Neuronal stem cell (in vitro differentiated cells): ENCODE measurements around the gene C2orf68.
A peak's percentile ranks its signal among the peaks of the same experiment; 100 is the strongest.

Experiments used
- DNase-seq: peaks from one replicate; pipeline ENCODE4 v3.0.0-alpha.2; 2013; ENCODE audit warnings: low spot score
- H2AFZ ChIP-seq: one replicate; pipeline ENCODE4 v1.6.1; 2013; ENCODE audit warnings: mild to moderate bottlenecking, low read length, inconsistent platforms
- H2AK5ac ChIP-seq: 2 replicates; pipeline ENCODE4 v1.6.1; 2013; ENCODE audit warnings: low read depth, mild to moderate bottlenecking, inconsistent platforms, low read length, moderate library complexity, mixed read lengths
- H2BK120ac ChIP-seq: 2 replicates; pipeline ENCODE4 v1.6.1; 2013; ENCODE audit warnings: low read depth, mild to moderate bottlenecking, inconsistent platforms, low read length, moderate library complexity, mixed read lengths
- H2BK12ac ChIP-seq: one replicate; pipeline ENCODE4 v1.6.1; 2013; ENCODE audit warnings: low read length, inconsistent platforms
- H2BK15ac ChIP-seq: 2 replicates; pipeline ENCODE4 v1.6.1; 2013; ENCODE audit warnings: mild to moderate bottlenecking, low read length, inconsistent platforms, mixed read lengths
- H2BK5ac ChIP-seq: one replicate; pipeline ENCODE4 v1.6.1; 2013; ENCODE audit warnings: inconsistent platforms, mild to moderate bottlenecking, low read length, moderate library complexity
- H3K14ac ChIP-seq: one replicate; pipeline ENCODE4 v1.6.1; 2013; ENCODE audit warnings: low read length, inconsistent platforms
- H3K18ac ChIP-seq: 2 replicates; pipeline ENCODE4 v1.6.1; 2013; ENCODE audit warnings: low read length, inconsistent platforms
- H3K23ac ChIP-seq: 2 replicates; pipeline ENCODE4 v1.6.1; 2013; ENCODE audit warnings: low read depth, mild to moderate bottlenecking, mixed read lengths, low read length, inconsistent platforms; ENCODE audit not compliant: poor library complexity
- H3K27ac ChIP-seq: replicated peaks from 3 replicates; pipeline ENCODE4 v1.5.1; 2013; ENCODE audit warnings: low read length, inconsistent platforms
- H3K27me3 ChIP-seq, 3 experiments: 2 replicates each; pipeline ENCODE4 v1.6.1; 2013; ENCODE audit warnings: low read length in 3 of 3, mild to moderate bottlenecking in 2 of 3, inconsistent platforms in 1 of 3, low read depth in 1 of 3, mixed read lengths in 1 of 3, moderate library complexity in 1 of 3; ENCODE audit not compliant: control insufficient read depth in 3 of 3, insufficient read depth in 3 of 3
- H3K36me3 ChIP-seq, 2 donors: replicated peaks in 1 of 2; 2 replicates each; pipeline ENCODE4 v1.6.1; 2013; ENCODE audit warnings: low read length in 2 of 2; ENCODE audit not compliant: control insufficient read depth in 2 of 2, insufficient read depth in 2 of 2
- H3K4ac ChIP-seq: 2 replicates; pipeline ENCODE4 v1.6.1; 2013; ENCODE audit warnings: inconsistent platforms, mild to moderate bottlenecking, low read length, moderate library complexity
- H3K4me1 ChIP-seq, 2 donors: 1 replicate in 1 of 2; 2 replicates in 1 of 2; pipeline ENCODE4 v1.6.1; 2013; ENCODE audit warnings: low read length in 2 of 2, low read depth in 1 of 2; ENCODE audit not compliant: control insufficient read depth in 2 of 2, insufficient read depth in 1 of 2
- H3K4me2 ChIP-seq: one replicate; pipeline ENCODE4 v1.6.1; 2013; ENCODE audit warnings: mild to moderate bottlenecking, low read length, inconsistent platforms; ENCODE audit not compliant: insufficient read depth, poor library complexity, severe bottlenecking
- H3K4me3 ChIP-seq, 2 donors: 2 replicates each; pipeline ENCODE4 v1.5.1; 2013; ENCODE audit warnings: low read length in 2 of 2, mild to moderate bottlenecking in 2 of 2, inconsistent platforms in 1 of 2, moderate library complexity in 1 of 2
- H3K79me1 ChIP-seq: one replicate; pipeline ENCODE4 v1.6.1; 2013; ENCODE audit warnings: low read depth, mild to moderate bottlenecking, inconsistent platforms, low read length, moderate library complexity
- H3K9ac ChIP-seq: one replicate; pipeline ENCODE4 v1.6.1; 2013; ENCODE audit warnings: mild to moderate bottlenecking, low read depth, low read length, inconsistent platforms; ENCODE audit not compliant: poor library complexity
- H3K9me3 ChIP-seq, 2 donors: replicated peaks in 1 of 2; 2 replicates each; pipeline versions ENCODE3 to v1.6.1; 2013; ENCODE audit warnings: low read length in 2 of 2, mild to moderate bottlenecking in 2 of 2, inconsistent platforms in 1 of 2, low read depth in 1 of 2, mixed read lengths in 1 of 2, moderate library complexity in 1 of 2; ENCODE audit not compliant: control insufficient read depth in 2 of 2, insufficient read depth in 1 of 2
- H4K8ac ChIP-seq: one replicate; pipeline ENCODE4 v1.6.1; 2013; ENCODE audit warnings: low read depth, mild to moderate bottlenecking, inconsistent platforms, low read length, moderate library complexity
- H4K91ac ChIP-seq: one replicate; pipeline ENCODE4 v1.6.1; 2013; ENCODE audit warnings: low read length, low read depth, mild to moderate bottlenecking, inconsistent platforms; ENCODE audit not compliant: poor library complexity
- WGBS, 2 donors: extraction: QIAGEN DNeasy Blood & Tissue Kit; methylation state at CpG; one replicate each; pipeline ENCODE4 v1.1.7; 2013; ENCODE audit warnings: missing lambda C conversion rate in 2 of 2, mixed read lengths in 1 of 2; ENCODE audit not compliant: insufficient read length in 2 of 2, insufficient replicate concordance in 1 of 2; ENCODE audit errors: extremely low coverage in 2 of 2; 5-methylcytosine and 5-hydroxymethylcytosine counted together

C2orf68 gene

DNA sequence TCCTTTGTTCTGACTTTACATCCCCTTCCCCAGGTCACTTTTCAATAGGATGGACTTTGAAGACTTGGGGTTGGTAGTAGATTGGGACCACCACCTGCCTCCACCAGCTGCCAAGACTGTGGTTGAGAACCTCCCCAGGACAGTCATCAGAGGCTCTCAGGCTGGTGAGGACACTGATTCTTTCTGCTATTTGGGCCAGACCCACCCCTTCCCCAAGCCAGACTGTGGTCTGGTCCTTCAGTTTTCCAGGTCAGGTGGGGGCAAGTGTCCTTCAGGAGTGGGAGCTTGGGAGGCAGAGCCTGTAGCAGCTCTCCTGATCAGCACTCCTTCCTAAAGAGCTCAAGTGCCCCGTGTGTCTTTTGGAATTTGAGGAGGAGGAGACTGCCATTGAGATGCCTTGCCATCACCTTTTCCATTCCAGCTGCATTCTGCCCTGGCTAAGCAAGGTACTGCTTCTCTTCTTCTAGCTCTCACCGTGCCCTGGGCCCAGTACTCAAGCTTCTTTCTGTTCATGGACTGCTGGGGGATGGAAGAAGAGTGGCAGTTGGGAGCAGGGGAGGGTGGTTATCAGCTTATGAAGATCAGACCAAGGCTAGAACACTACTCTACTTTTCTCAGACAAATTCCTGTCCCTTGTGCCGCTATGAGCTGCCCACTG, 15.3 kb downstream of the C2orf68 start:
- no peak overlapping the region for H2AK5ac ChIP-seq
- H3K27ac ChIP-seq, result no peak overlapping the region
- peaks cover 0 to under 1% of the 10 kb centered on the region in 2 donors for H3K9me3 ChIP-seq
- peak overlapping the region; percentile 84 for H3K4me2 ChIP-seq
- no peak overlapping the region for H3K14ac ChIP-seq
- H2BK15ac ChIP-seq, result no peak overlapping the region
- H2AFZ ChIP-seq, result no peak overlapping the region
- no peak overlapping the region for H3K18ac ChIP-seq
- H2BK5ac ChIP-seq, result no peak overlapping the region
- no peak overlapping the region for H4K8ac ChIP-seq
- peak overlapping the region in 1 of 2 donors; percentile 86 for H3K4me3 ChIP-seq
- H3K36me3 ChIP-seq, result peaks cover 29 to 37% of the 10 kb centered on the region in 2 donors
- no peak overlapping the region for H4K91ac ChIP-seq
- peak overlapping the region; percentile 39 for H3K9ac ChIP-seq
- H3K4ac ChIP-seq, result no peak overlapping the region
- peaks cover 0 to under 1% (median 0%) of the 10 kb centered on the region in 3 experiments for H3K27me3 ChIP-seq
- peaks cover 10 to 14% of the 10 kb centered on the region in 2 donors for H3K4me1 ChIP-seq
- H2BK120ac ChIP-seq, result no peak overlapping the region
- H3K23ac ChIP-seq, result no peak overlapping the region
- no peak for DNase-seq
- WGBS, 2 donors, result no CpG with 5 or more reads among the region's 3 CpGs
- H2BK12ac ChIP-seq, result no peak overlapping the region
- H3K79me1 ChIP-seq, result peaks cover 10% of the 10 kb centered on the region

GRCh38 chr2:85596026-85596333, 15.9 kb downstream of the C2orf68 start:
- no peak overlapping the region for H4K8ac ChIP-seq
- no CpG with 5 or more reads among the region's 10 CpGs for WGBS, 2 donors
- H3K18ac ChIP-seq, result peak overlapping the region; percentile 89
- H3K4me1 ChIP-seq, result peaks cover 8 to 13% of the 10 kb centered on the region in 2 donors
- peak overlapping the region; percentile 84 for H3K4me2 ChIP-seq
- no peak for DNase-seq
- peak overlapping the region; percentile 89 for H2AFZ ChIP-seq
- H3K4ac ChIP-seq, result no peak overlapping the region
- H2AK5ac ChIP-seq, result peak overlapping the region; percentile 31
- peak overlapping the region; percentile 62 for H2BK5ac ChIP-seq
- H2BK120ac ChIP-seq, result no peak overlapping the region
- H3K27ac ChIP-seq, result no peak overlapping the region
- H3K4me3 ChIP-seq, result peak overlapping the region; percentile 86 to 99
- no peak overlapping the region for H2BK15ac ChIP-seq
- no peak overlapping the region for H3K23ac ChIP-seq
- H3K27me3 ChIP-seq, result peaks cover 0 to 3% (median 0%) of the 10 kb centered on the region in 3 experiments
- no peak overlapping the region for H3K14ac ChIP-seq
- peaks cover 0 to 2% of the 10 kb centered on the region in 2 donors for H3K9me3 ChIP-seq
- H3K9ac ChIP-seq, result peak overlapping the region; percentile 95
- no peak overlapping the region for H4K91ac ChIP-seq
- peaks cover 29 to 37% of the 10 kb centered on the region in 2 donors for H3K36me3 ChIP-seq
- no peak overlapping the region for H2BK12ac ChIP-seq
- peaks cover 10% of the 10 kb centered on the region for H3K79me1 ChIP-seq

- Histone ChIP-seq H2AFZ (peak within 1 kb of the TSS; percentile 89), H2BK120ac (no peak within 1 kb of the TSS), H3K27ac (peak within 1 kb of the TSS; percentile 75), H3K23ac (peak within 1 kb of the TSS; percentile 38), H3K4me2 (peak within 1 kb of the TSS; percentile 84), H3K18ac (peak within 1 kb of the TSS; percentile 92), H2BK12ac (no peak within 1 kb of the TSS), H2BK15ac (no peak within 1 kb of the TSS), H2BK5ac (peak within 1 kb of the TSS; percentile 62), H3K14ac (no peak within 1 kb of the TSS), H3K36me3 (peaks cover 27 to 37% of the 10 kb centered on the region in 2 donors), H3K4ac (no peak within 1 kb of the TSS), H3K9me3 (peaks cover 0 to 2% of the 10 kb centered on the region in 2 donors), H3K27me3 (peaks cover 0 to 3% (median 0%) of the 10 kb centered on the region in 3 experiments), H2AK5ac (peak within 1 kb of the TSS; percentile 31), H4K8ac (no peak within 1 kb of the TSS), H3K4me1 (peaks cover 8 to 13% of the 10 kb centered on the region in 2 donors), H3K4me3 (peak within 1 kb of the TSS; percentile 86 to 99), H4K91ac (no peak within 1 kb of the TSS), H3K9ac (peak within 1 kb of the TSS; percentile 95), H3K79me1 (peaks cover 10% of the 10 kb centered on the region)
- DNase-seq, result peak; percentile 96
- no CpG with 5 or more reads among the region's 47 CpGs for WGBS, 2 donors
Measured at GRCh38 chr2:85595301-85596025, 16.4 kb downstream of the C2orf68 start, which contains the start of gene RNF181. RNF181 (plus strand) TSS chr2:85595745; CDS start chr2:85595764, 19 bp downstream.

GRCh38 chr2:85594715-85595300, 17.1 kb downstream of the C2orf68 start:
- no peak overlapping the region for H3K4ac ChIP-seq
- peak overlapping the region; percentile 73 for H3K4me2 ChIP-seq
- no peak overlapping the region for H2BK120ac ChIP-seq
- no peak overlapping the region for H4K8ac ChIP-seq
- H2AK5ac ChIP-seq, result no peak overlapping the region
- H3K9me3 ChIP-seq, result peaks cover 0 to 2% of the 10 kb centered on the region in 2 donors
- no peak for DNase-seq
- H3K4me1 ChIP-seq, result peaks cover 8 to 15% of the 10 kb centered on the region in 2 donors
- H3K18ac ChIP-seq, result peak overlapping the region; percentile 92
- H3K4me3 ChIP-seq, result peak overlapping the region; percentile 86 to 87
- no peak overlapping the region for H2BK5ac ChIP-seq
- H3K36me3 ChIP-seq, result peaks cover 23 to 33% of the 10 kb centered on the region in 2 donors
- H3K27ac ChIP-seq, result peak overlapping the region; percentile 75
- no peak overlapping the region for H4K91ac ChIP-seq
- H2BK12ac ChIP-seq, result no peak overlapping the region
- H2BK15ac ChIP-seq, result no peak overlapping the region
- H3K23ac ChIP-seq, result no peak overlapping the region
- H3K9ac ChIP-seq, result no peak overlapping the region
- peaks cover 0 to 3% (median 0%) of the 10 kb centered on the region in 3 experiments for H3K27me3 ChIP-seq
- peaks cover 10% of the 10 kb centered on the region for H3K79me1 ChIP-seq
- no peak overlapping the region for H3K14ac ChIP-seq
- WGBS, 2 donors, result no CpG with 5 or more reads among the region's 13 CpGs
- H2AFZ ChIP-seq, result peak overlapping the region; percentile 88
